C4-2B (cell line): ENCODE results near the gene RGS16.

Experiments used
- ZFX ChIP-seq: fragments of 450-650 bp; IDR thresholded peaks from 2 replicates; pipeline ENCODE4 v1.6.1; 2017
- TF ChIP-seq, protein P1 (sequence below): fragments of 450-650 bp; conservative IDR thresholded peaks from 2 replicates; pipeline ENCODE4 v1.5.1; 2017; ENCODE audit warnings: mild to moderate bottlenecking

DNA sequence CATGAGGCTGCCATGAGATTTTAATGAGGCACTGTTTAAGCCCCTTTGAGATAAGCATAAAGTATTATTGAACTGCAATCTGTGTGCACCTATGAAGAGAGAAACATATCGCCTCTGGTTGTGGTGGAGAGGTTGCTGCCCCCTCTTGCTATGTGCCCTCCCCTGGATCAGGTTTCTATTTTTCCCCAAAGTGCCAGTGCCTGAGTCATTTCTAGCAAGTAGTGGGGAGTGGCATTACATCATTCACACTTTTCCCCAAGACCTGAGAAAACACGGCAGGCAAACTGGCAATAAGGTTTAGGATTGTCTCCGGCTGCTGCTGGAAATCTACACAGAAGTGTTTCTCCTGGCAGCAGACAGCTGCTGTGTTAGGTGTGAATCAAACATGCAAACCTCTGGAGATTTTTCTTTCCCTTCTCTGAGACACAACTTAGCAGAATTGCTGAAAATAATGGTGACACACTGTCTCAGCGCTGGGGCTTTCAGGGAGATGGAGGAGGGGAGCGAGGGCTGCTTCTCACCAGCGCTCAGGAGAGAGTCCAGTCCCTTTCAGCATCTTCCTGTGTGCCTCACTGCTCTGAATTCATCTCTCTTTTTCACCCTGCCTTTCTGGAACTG is 13.7 kb upstream of the RGS16 start:
- TF ChIP-seq, protein P1, sequence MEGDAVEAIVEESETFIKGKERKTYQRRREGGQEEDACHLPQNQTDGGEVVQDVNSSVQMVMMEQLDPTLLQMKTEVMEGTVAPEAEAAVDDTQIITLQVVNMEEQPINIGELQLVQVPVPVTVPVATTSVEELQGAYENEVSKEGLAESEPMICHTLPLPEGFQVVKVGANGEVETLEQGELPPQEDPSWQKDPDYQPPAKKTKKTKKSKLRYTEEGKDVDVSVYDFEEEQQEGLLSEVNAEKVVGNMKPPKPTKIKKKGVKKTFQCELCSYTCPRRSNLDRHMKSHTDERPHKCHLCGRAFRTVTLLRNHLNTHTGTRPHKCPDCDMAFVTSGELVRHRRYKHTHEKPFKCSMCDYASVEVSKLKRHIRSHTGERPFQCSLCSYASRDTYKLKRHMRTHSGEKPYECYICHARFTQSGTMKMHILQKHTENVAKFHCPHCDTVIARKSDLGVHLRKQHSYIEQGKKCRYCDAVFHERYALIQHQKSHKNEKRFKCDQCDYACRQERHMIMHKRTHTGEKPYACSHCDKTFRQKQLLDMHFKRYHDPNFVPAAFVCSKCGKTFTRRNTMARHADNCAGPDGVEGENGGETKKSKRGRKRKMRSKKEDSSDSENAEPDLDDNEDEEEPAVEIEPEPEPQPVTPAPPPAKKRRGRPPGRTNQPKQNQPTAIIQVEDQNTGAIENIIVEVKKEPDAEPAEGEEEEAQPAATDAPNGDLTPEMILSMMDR: no peak
- no peak for TF ChIP-seq ZFX
